ENCODE measurements around the gene WAPL. TPM values are rescaled to one million over a fixed set of nuclear protein-coding genes. Genes with fewer than 3 reads are reported as not detected.
A peak's percentile ranks its signal among the peaks of the same experiment; 100 is the strongest.

WAPL gene
- total and polyA plus RNA-seq, 9 of the 15 experiments (the other 6 are each of a cell fraction or from before 2014, with no cell fraction given), result 14.3 to 36.4 (median 25.3) TPM

- H3K4me3 ChIP-seq, result no peak overlapping the region
- ChIA-PET POLR2A (no interaction called here), CTCF (ENCODE audit: low intra/inter-chr PET ratio) (interaction anchor here (0.5 kb wide), 1 partner anchor 312 kb away, joined by 3 read pairs; no protein-coding TSS in a partner anchor)
- no peak overlapping the region for H3K4me2 ChIP-seq (ENCODE audit: insufficient read depth, low read length)
- intact Hi-C loops (cut with micrococcal nuclease), result no loop called here
- H3K9me3 ChIP-seq (replicated peaks; ENCODE audit: control insufficient read depth, insufficient read depth, low read depth, low read length), result no peaks in the 10 kb centered on the region
- H3K9me1 ChIP-seq (ENCODE audit: control insufficient read depth, insufficient read depth, low read length), result no peaks in the 10 kb centered on the region
- in situ Hi-C loops (cut with MboI), result no loop called here
- FAIRE-seq, result no peak
- peaks cover 3 to 9% of the 10 kb centered on the region in 2 experiments; a peak in 2 of 5 replicates for H3K27me3 ChIP-seq (ENCODE audit: control insufficient read depth in 2 of 2, insufficient read depth in 2 of 2, low read length in 2 of 2)
- H3K9ac ChIP-seq (ENCODE audit: insufficient read depth in 1 of 2, low read depth in 2 of 2, low read length in 2 of 2), result no peak overlapping the region
- no peaks in the 10 kb centered on the region for H3K36me3 ChIP-seq (ENCODE audit: control insufficient read depth, insufficient read depth, low read length)
- H4K20me1 ChIP-seq (replicated peaks; ENCODE audit: control insufficient read depth, insufficient read depth, low read length), result no peaks in the 10 kb centered on the region
- 3% methylated on average over 6 of the region's 6 CpGs for WGBS (ENCODE audit: insufficient coverage, low coverage, missing lambda C conversion rate)
- H3K27ac ChIP-seq (ENCODE audit: extremely low read depth, low read depth, low read length), result no peak overlapping the region
- H3K4me1 ChIP-seq (replicated peaks in 1 of 2; ENCODE audit: control insufficient read depth in 2 of 2, insufficient read depth in 2 of 2, low read length in 2 of 2), result no peaks in the 10 kb centered on the region
- H2AFZ ChIP-seq (ENCODE audit: low read depth, low read length), result no peak overlapping the region
- no peaks in the 10 kb centered on the region for H3K79me2 ChIP-seq (ENCODE audit: control insufficient read depth, insufficient read depth, low read length)
- no peak for DNase-seq (ENCODE audit: extremely low read depth in 1 of 4, low spot score in 3 of 4)
- no TSS peak for BruUV-seq (replicated peaks)
- TF ChIP-seq ZBTB9 (CRISPR knock-in tag; IDR thresholded peaks at IDR 0.05) (no peak), GTF2B (IDR thresholded peaks at IDR 0.05; ENCODE audit: extremely low read depth, insufficient read length) (no peak), MAFK (IDR thresholded peaks at IDR 0.05; ENCODE audit: low read length) (no peak), NFRKB (IDR thresholded peaks at IDR 0.05; ENCODE audit: low read depth) (no peak), HES1 (IDR thresholded peaks at IDR 0.05; ENCODE audit: low read depth) (no peak), POLR2H (tag; IDR thresholded peaks at IDR 0.05; ENCODE audit: low read depth) (no peak), ZNF121 (CRISPR knock-in tag; conservative IDR thresholded peaks at IDR 0.05) (peak; percentile 45), HNRNPK (IDR thresholded peaks at IDR 0.05; ENCODE audit: low read depth, low read length, poor library complexity, severe bottlenecking) (no peak)
- no peak for ATAC-seq
These were observed 109.6 kb downstream of the WAPL start for GRCh38 chr10:86411852-86412560.

All from K562 (cell line).